K562 (cell line): ENCODE data around the gene NDUFB10. TPM values are rescaled to one million over a fixed set of nuclear protein-coding genes. Genes with fewer than 3 reads are reported as not detected.

ENCODE experiments used
- ATF1 ChIP-seq, 2 experiments: fragments of 450-650 bp in 1 of 2; IDR thresholded peaks; 2 replicates each; pipeline ENCODE4 v1.6.1; 2016; ENCODE audit warnings: missing compliant biosample characterization in 1 of 2, missing genetic modification characterization in 1 of 2
- CBFA2T2 ChIP-seq: fragments of 450-650 bp; conservative IDR thresholded peaks from 2 replicates; pipeline ENCODE4 v1.6.1; 2017; ENCODE audit warnings: mild to moderate bottlenecking
- CBX1 ChIP-seq: sonication (generic); IDR thresholded peaks from 2 replicates; pipeline ENCODE4 v1.6.1; 2016; ENCODE audit warnings: antibody characterized with exemption, low read depth, mild to moderate bottlenecking
- CREM ChIP-seq: IDR thresholded peaks from 2 replicates; pipeline ENCODE4 v1.6.1; 2014; ENCODE audit warnings: antibody characterized with exemption, low read depth
- ESRRA ChIP-seq: fragments of 450-650 bp; IDR thresholded peaks from 2 replicates; pipeline ENCODE4 v1.6.1; 2014; ENCODE audit warnings: low read depth, mild to moderate bottlenecking, moderate library complexity, borderline replicate concordance
- EZH2 ChIP-seq: IDR thresholded peaks from 2 replicates; pipeline ENCODE4 v1.6.1; 2012; ENCODE audit warnings: low read depth, mild to moderate bottlenecking, inconsistent platforms, low read length, borderline replicate concordance
- GTF2E2 ChIP-seq: fragments of 200-800 bp; sonication (Bioruptor generic); IDR thresholded peaks from 2 replicates; pipeline ENCODE4 v1.6.1; 2016; ENCODE audit warnings: missing genetic modification characterization, missing compliant biosample characterization
- KLF6 ChIP-seq: fragments of 250-450 bp; sonication (Bioruptor Pico); IDR thresholded peaks from 2 replicates; pipeline ENCODE4 v1.4.0; 2020; ENCODE audit warnings: mild to moderate bottlenecking, moderate library complexity, borderline replicate concordance
- MYNN ChIP-seq, 2 experiments: sonication (generic); formaldehyde crosslinking in 1 of 2; IDR thresholded peaks; 2 replicates each; pipeline versions ENCODE4 v1.5.0 to v1.6.1; 2016 to 2020; ENCODE audit warnings: antibody characterized with exemption in 1 of 2, missing genetic modification reagents in 1 of 2
- POLR2AphosphoS5 ChIP-seq: IDR thresholded peaks from 2 replicates; pipeline ENCODE4 v1.6.1; 2011; ENCODE audit warnings: mild to moderate bottlenecking, low read depth, low read length, moderate library complexity; ENCODE audit not compliant: control insufficient read depth, insufficient read depth
- POLR2G ChIP-seq: fragments of 200-400 bp; formaldehyde crosslinking; IDR thresholded peaks from 2 replicates; pipeline ENCODE4 v1.6.1; 2017; ENCODE audit warnings: low read depth, mild to moderate bottlenecking, antibody characterized with exemption, low read length, moderate library complexity
- STAG1 ChIP-seq: sonication (generic); formaldehyde crosslinking; IDR thresholded peaks from 2 replicates; pipeline ENCODE4 v1.5.0; 2020; ENCODE audit warnings: missing genetic modification reagents, borderline replicate concordance
- U2AF2 ChIP-seq: fragments of 200-400 bp; formaldehyde crosslinking; optimal IDR thresholded peaks from 2 replicates; pipeline ENCODE3; 2017; ENCODE audit warnings: low read depth, mild to moderate bottlenecking, low read length
- YY1 ChIP-seq, 3 experiments: IDR thresholded peaks; 2 replicates each; pipeline ENCODE4 v1.6.1; 2011; ENCODE audit warnings: low read length in 2 of 3, mild to moderate bottlenecking in 2 of 3, moderate library complexity in 2 of 3, borderline replicate concordance in 1 of 3, control low read depth in 1 of 3, low read depth in 1 of 3; ENCODE audit not compliant: insufficient read depth in 3 of 3, insufficient replicate concordance in 2 of 3, control insufficient read depth in 1 of 3, insufficient read length in 1 of 3; ENCODE audit errors: extremely low read depth in 1 of 3
- ZNF12 ChIP-seq: sonication (generic); formaldehyde crosslinking; IDR thresholded peaks from 2 replicates; pipeline ENCODE4 v1.4.0; 2020; ENCODE audit warnings: mild to moderate bottlenecking, missing genetic modification reagents
- ZNF263 ChIP-seq: sonication (generic); formaldehyde crosslinking; IDR thresholded peaks from 2 replicates; pipeline ENCODE4 v1.8.0; 2022; ENCODE audit warnings: mild to moderate bottlenecking, missing genetic modification reagents, borderline replicate concordance
- polyA plus RNA-seq, 8 experiments: library from polyadenylated mRNA; depleted of rRNA in 4 of 8; stranded (reverse) in 5 of 8; unstranded in 3 of 8; fragments of >200 nt; fragmentation: Nextera tagmentation in 2 of 8; fragmentation: Illumina TruSeq in 1 of 8; extraction: Ambion mirVana in 2 of 8; extraction: Trizol in 1 of 8; gene quantifications; 2 replicates each; pipeline versions ENCODE4 v1.2.1 to v1.2.3, GENCODE V29; 2011 to 2014; ENCODE audit warnings: inconsistent platforms in 1 of 8, missing spikeins in 1 of 8
- total RNA-seq, 7 experiments: library from RNA; depleted of rRNA in 6 of 7; stranded (reverse); fragments of >200 nt in 6 of 7; fragmentation: Illumina TruSeq in 2 of 7; extraction: Trizol in 2 of 7; gene quantifications; 2 replicates each; pipeline versions ENCODE4 v1.2.1 to v1.2.3, GENCODE V29; 2011 to 2021; ENCODE audit warnings: low replicate concordance in 1 of 7
- TF ChIP-seq, protein P1 (sequence below): sonication (generic); formaldehyde crosslinking; IDR thresholded peaks from 2 replicates; pipeline ENCODE4 v1.5.0; 2020; ENCODE audit warnings: missing genetic modification reagents
- TF ChIP-seq, protein P2 (sequence below), 2 experiments: fragments of 450-650 bp; conservative IDR thresholded peaks; 2 replicates each; pipeline ENCODE4 v1.6.1; 2017; ENCODE audit warnings: mild to moderate bottlenecking in 2 of 2, moderate library complexity in 2 of 2
- TF ChIP-seq, protein P3 (sequence below), 3 experiments: IDR thresholded peaks in 2 of 3; conservative IDR thresholded peaks in 1 of 3; 2 replicates each; pipeline ENCODE4 v1.5.1; 2011 to 2012; ENCODE audit warnings: low read length in 3 of 3, mild to moderate bottlenecking in 3 of 3, control low read depth in 2 of 3, improper control_type of control experiment in 1 of 3, inconsistent platforms in 1 of 3, low read depth in 1 of 3, mixed read lengths in 1 of 3, moderate library complexity in 1 of 3; ENCODE audit not compliant: insufficient read depth in 2 of 3

The NDUFB10 gene
- total and polyA plus RNA-seq, 9 of the 15 experiments (the other 6 are each of a cell fraction or from before 2014, with no cell fraction given) = 69.3 to 527 (median 161) TPM

- TF ChIP-seq, protein P1, sequence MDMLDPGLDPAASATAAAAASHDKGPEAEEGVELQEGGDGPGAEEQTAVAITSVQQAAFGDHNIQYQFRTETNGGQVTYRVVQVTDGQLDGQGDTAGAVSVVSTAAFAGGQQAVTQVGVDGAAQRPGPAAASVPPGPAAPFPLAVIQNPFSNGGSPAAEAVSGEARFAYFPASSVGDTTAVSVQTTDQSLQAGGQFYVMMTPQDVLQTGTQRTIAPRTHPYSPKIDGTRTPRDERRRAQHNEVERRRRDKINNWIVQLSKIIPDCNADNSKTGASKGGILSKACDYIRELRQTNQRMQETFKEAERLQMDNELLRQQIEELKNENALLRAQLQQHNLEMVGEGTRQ (CRISPR knock-in tag) = peak; percentile 42; the same call in 1 of the 2 replicates
- TF ChIP-seq CREM (peak; percentile 70), MYNN (IDR thresholded peaks at IDR 0.05) (peak; percentile 66), MYNN (CRISPR knock-in tag; IDR thresholded peaks at IDR 0.05) (no peak), CBX1 (0 out of 2 replicates have a peak, but pooled peaks have one; percentile 68), ATF1 (CRISPR knock-in tag; IDR thresholded peaks at IDR 0.05) (no peak), ATF1 (tag; IDR thresholded peaks at IDR 0.05) (peak; percentile 50), ESRRA (peak; percentile 76; the same call in 1 of the 2 replicates), ZNF263 (CRISPR knock-in tag) (peak; percentile 52; the same call in 1 of the 2 replicates), GTF2E2 (tag) (no peak), ZNF12 (no peak), EZH2 (no peak), CBFA2T2 (no peak; the same call in 1 of the 2 replicates), U2AF2 (no peak), YY1 (IDR thresholded peaks at IDR 0.05; ENCODE audit: borderline replicate concordance in 1 of 3, control insufficient read depth in 1 of 3, extremely low read depth in 1 of 3, insufficient read depth in 3 of 3, insufficient read length in 1 of 3, insufficient replicate concordance in 2 of 3, low read depth in 1 of 3, low read length in 2 of 3) (peak; percentile 55 to 93 (median 87)), KLF6 (peak; percentile 60; the same call in 1 of the 2 replicates), POLR2G (peak; percentile 67), STAG1 (CRISPR knock-in tag) (peak; percentile 57; the same call in 1 of the 2 replicates), POLR2AphosphoS5 (peak; percentile 32; the same call in 1 of the 2 replicates)
- TF ChIP-seq, protein P2, sequence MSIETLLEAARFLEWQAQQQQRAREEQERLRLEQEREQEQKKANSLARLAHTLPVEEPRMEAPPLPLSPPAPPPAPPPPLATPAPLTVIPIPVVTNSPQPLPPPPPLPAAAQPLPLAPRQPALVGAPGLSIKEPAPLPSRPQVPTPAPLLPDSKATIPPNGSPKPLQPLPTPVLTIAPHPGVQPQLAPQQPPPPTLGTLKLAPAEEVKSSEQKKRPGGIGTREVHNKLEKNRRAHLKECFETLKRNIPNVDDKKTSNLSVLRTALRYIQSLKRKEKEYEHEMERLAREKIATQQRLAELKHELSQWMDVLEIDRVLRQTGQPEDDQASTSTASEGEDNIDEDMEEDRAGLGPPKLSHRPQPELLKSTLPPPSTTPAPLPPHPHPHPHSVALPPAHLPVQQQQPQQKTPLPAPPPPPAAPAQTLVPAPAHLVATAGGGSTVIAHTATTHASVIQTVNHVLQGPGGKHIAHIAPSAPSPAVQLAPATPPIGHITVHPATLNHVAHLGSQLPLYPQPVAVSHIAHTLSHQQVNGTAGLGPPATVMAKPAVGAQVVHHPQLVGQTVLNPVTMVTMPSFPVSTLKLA (conservative IDR thresholded peaks at IDR 0.05) = peak; percentile 80 to 91
- TF ChIP-seq, protein P3, sequence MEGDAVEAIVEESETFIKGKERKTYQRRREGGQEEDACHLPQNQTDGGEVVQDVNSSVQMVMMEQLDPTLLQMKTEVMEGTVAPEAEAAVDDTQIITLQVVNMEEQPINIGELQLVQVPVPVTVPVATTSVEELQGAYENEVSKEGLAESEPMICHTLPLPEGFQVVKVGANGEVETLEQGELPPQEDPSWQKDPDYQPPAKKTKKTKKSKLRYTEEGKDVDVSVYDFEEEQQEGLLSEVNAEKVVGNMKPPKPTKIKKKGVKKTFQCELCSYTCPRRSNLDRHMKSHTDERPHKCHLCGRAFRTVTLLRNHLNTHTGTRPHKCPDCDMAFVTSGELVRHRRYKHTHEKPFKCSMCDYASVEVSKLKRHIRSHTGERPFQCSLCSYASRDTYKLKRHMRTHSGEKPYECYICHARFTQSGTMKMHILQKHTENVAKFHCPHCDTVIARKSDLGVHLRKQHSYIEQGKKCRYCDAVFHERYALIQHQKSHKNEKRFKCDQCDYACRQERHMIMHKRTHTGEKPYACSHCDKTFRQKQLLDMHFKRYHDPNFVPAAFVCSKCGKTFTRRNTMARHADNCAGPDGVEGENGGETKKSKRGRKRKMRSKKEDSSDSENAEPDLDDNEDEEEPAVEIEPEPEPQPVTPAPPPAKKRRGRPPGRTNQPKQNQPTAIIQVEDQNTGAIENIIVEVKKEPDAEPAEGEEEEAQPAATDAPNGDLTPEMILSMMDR (IDR thresholded peaks at IDR 0.05 in 2 of 3, conservative IDR thresholded peaks at IDR 0.05 in 1 of 3; ENCODE audit: insufficient read depth in 2 of 3, low read depth in 1 of 3, low read length in 3 of 3) = peak; percentile 96 to 99 (median 99)
These were observed 44.7 kb downstream of the NDUFB10 start (continued) for GRCh38 chr16:2003827-2004641.
